ENCODE data around the gene HS3ST3A1.

HS3ST3A1 gene

GRCh38 chr17:13485327-13485726, 116.4 kb downstream of the HS3ST3A1 start:
- no peak overlapping the region for H3K4me3 ChIP-seq (ENCODE audit: low read depth, low read length)
- no peak for DNase-seq (ENCODE audit: low read depth)
- in situ Hi-C loops (cut with HindIII; ENCODE audit: low sequenced_read_pairs): no loop called here
- no peak for TF ChIP-seq CTCF (IDR thresholded peaks at IDR 0.05; ENCODE audit: low read depth, low read length, missing control alignments)

- no peak for DNase-seq (ENCODE audit: low read depth)
- in situ Hi-C loops (cut with HindIII; ENCODE audit: low sequenced_read_pairs): no loop called here
- H3K4me3 ChIP-seq (ENCODE audit: low read depth, low read length): no peak overlapping the region
- no peak for TF ChIP-seq CTCF (IDR thresholded peaks at IDR 0.05; ENCODE audit: low read depth, low read length, missing control alignments)
Observed at GRCh38 chr17:13484020-13484419, 117.7 kb downstream of the HS3ST3A1 start.

GRCh38 chr17:13480877-13481276, 120.9 kb downstream of the HS3ST3A1 start:
- DNase-seq (ENCODE audit: low read depth): no peak
- in situ Hi-C loops (cut with HindIII; ENCODE audit: low sequenced_read_pairs): no loop called here
- no peak for TF ChIP-seq CTCF (IDR thresholded peaks at IDR 0.05; ENCODE audit: low read depth, low read length, missing control alignments)
- H3K4me3 ChIP-seq (ENCODE audit: low read depth, low read length): no peak overlapping the region

GRCh38 chr17:13478326-13478830, 123.4 kb downstream of the HS3ST3A1 start:
- in situ Hi-C loops (cut with HindIII; ENCODE audit: low sequenced_read_pairs): no loop called here
- no peak overlapping the region for H3K4me3 ChIP-seq (ENCODE audit: low read depth, low read length)
- no peak for TF ChIP-seq CTCF (IDR thresholded peaks at IDR 0.05; ENCODE audit: low read depth, low read length, missing control alignments)
- DNase-seq (ENCODE audit: low read depth): no peak

GRCh38 chr17:13477180-13477611, 124.5 kb downstream of the HS3ST3A1 start:
- no peak overlapping the region for H3K4me3 ChIP-seq (ENCODE audit: low read depth, low read length)
- in situ Hi-C loops (cut with HindIII; ENCODE audit: low sequenced_read_pairs): no loop called here
- DNase-seq (ENCODE audit: low read depth): no peak

GRCh38 chr17:13476720-13477119, 125.0 kb downstream of the HS3ST3A1 start:
- no peak for DNase-seq (ENCODE audit: low read depth)

More at GRCh38 chr17:13477180-13477611, 124.5 kb downstream of the HS3ST3A1 start:
- no peak for TF ChIP-seq CTCF (IDR thresholded peaks at IDR 0.05; ENCODE audit: low read depth, low read length, missing control alignments)

More at GRCh38 chr17:13476720-13477119, 125.0 kb downstream of the HS3ST3A1 start:
- H3K4me3 ChIP-seq (ENCODE audit: low read depth, low read length): no peak overlapping the region
- in situ Hi-C loops (cut with HindIII; ENCODE audit: low sequenced_read_pairs): no loop called here
- no peak for TF ChIP-seq CTCF (IDR thresholded peaks at IDR 0.05; ENCODE audit: low read depth, low read length, missing control alignments)
